A549 (cell line): ENCODE measurements around the gene TEX9.

Experiments
- CHD2 ChIP-seq: fragments of 150-350 bp; IDR thresholded peaks from 2 replicates; pipeline ENCODE4 v1.6.1; 2014; ENCODE audit warnings: low read length; ENCODE audit not compliant: partially characterized antibody
- CTCF ChIP-seq: fragments of >200 bp; sonication (Bioruptor Twin); formaldehyde crosslinking; IDR thresholded peaks from 3 replicates; pipeline ENCODE4 v1.5.1; 2016
- EP300 ChIP-seq, 2 experiments: fragments of >200 bp; sonication (Bioruptor Twin); formaldehyde crosslinking; IDR thresholded peaks; 2 replicates in 1 of 2; 3 replicates in 1 of 2; pipeline ENCODE4 v1.6.1; 2016 to 2017
- POLR2A ChIP-seq: IDR thresholded peaks from 2 replicates; pipeline ENCODE4 v1.6.1; 2012; ENCODE audit warnings: mild to moderate bottlenecking, low read length

GRCh38 chr15:56460071-56460470 is 94.8 kb downstream of the TEX9 start:
- no peak for TF ChIP-seq POLR2A
- no peak for TF ChIP-seq CHD2
- no peak for TF ChIP-seq CTCF
- no peak for TF ChIP-seq EP300 (IDR thresholded peaks at IDR 0.05)
